C1 segment of cervical spinal cord (tissue), 14 donors: ENCODE data around the gene CLIC1.

ENCODE experiments used
- DNase-seq, 14 donors: peaks; one replicate each; lab custom pipeline; 2025; lab: John Stamatoyannopoulos, UW

Gene CLIC1

DNA sequence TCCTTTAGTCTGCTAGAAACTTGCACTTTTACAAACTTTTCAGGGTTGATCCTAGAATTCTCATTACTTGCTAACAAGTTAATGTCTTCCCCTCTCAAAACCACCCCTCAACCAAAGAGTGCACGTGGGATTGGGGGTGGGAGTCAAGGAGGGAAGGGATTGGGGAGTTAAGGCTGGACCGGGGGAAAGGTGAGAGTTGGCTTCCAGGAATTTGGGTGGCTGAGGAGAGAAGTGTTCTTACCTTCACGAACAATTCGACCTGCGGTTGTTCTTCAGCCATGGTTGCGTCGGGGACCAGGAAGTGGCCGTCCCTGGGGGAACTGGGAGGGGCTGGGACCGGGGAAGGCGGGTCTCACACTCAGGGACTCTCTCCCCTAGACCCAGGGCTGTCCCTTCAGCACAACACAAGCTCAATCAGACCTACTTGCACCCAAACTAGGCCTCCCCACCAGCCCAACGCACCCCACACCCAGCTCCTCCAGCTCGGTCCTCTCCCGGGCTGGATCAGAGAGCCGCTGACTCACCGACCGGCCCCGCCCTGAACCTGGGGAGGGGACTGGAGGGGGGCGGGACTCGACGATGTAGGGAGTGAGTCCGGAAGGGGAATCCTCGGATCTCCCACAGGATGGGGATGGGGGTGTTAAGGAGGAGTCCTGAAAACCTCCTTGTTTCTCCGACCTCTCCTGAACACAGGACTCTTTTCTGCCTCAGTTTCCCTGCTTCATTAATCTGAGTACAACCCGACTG lies at the start of gene CLIC1:
CLIC1 (minus strand) TSS at position 510 of the 747 bp plus-strand sequence; CDS start at position 280, 230 bp downstream.
- DNase-seq = peak in 8 of 14 donors; percentile 30 to 74 (median 48)

DNA sequence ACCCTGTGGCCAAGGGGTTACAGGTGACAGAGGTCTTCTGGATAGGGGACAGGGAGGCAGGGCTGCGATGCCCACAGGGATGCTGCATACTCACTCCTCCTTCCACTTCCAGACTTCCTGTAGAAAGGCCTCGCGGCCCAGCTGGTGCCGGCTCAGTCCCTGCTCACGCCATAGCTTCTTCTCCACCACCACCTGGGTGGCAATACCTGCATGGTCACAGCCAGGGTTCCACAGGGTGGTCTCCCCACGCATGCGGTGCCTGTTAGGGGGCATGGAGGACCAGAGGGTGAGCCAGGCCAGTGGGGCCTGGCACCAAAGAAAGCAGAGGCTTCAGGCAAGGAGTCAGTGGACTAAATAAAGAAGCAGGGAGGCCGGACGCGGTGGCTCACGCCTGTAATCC lies 49.1 kb upstream of the CLIC1 start:
- no peak for DNase-seq

DNA sequence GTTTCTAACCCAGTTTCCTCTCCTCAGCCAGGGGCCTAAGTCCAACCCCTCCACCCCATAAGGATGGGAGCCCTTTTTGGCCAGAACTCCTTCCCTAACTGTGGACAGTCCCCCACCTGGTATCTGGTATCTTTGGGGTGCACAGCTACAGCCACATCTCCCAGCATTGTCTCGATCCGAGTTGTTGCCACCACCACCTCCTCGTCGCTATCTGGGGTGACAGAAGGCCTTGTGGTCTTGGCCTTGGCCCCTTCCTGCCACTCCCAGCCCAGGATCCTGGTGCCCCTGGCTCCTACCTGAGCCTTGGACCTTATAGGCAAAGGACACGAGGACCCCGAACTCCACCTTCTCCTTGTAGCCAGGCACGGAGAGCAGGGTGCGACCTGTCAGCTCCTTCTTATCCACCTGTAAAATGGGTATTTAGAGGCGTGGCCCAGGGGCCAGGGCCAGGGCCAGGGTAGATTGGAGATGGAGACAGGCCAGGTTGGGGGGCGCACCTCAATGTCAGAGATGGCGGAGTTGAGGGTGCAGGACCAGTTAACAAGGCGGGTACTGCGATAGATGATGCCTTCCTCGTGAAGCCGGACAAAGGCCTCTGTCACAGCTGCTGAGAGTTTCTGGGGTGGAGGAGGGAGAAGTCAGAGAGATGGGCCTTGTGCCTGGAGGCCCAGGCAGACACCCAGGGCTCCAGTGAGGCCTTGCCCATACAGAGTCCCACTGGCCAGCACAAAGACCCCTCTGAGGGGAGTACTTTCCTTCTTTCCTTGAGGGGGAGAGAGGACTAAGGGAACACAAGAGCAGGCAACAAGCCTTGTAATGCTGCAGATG lies 48.0 kb upstream of the CLIC1 start:
- peak in 2 of 14 donors; percentile 27 to 35 for DNase-seq

DNA sequence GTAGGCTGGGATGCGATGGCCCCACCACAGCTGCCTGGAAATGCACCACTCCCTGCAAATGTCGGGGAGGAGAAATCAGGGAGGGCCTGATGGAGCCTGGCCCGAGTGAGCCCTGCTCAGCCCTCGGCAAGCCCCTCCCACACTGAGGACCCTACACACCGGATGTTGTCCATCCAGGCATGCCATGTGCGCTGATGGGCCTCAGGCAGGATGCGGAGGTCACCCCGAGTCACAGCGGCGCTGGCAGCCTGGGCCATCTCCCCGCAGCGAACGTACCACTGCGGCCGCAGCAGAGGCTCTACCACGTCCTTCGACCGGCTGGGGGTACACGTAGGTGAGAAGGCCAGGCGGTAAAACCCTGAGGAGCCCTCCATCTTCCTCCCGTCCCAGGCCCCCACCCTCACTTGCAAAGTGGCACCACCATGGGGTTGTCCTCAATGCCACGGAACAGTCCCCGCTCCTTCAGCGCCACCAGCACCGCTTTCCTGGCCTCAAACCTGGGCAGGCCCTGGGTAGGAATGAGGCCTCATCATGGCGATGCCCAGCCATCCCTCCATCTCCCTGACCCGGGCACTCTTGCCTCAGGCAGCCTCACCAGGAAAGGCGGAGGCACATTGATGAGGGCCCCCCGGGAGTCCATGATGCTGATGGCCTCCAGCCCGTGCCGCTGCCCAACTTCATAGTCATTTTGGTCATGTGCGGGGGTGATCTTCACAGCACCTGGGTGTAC lies 46.0 kb upstream of the CLIC1 start:
- DNase-seq = no peak

DNA sequence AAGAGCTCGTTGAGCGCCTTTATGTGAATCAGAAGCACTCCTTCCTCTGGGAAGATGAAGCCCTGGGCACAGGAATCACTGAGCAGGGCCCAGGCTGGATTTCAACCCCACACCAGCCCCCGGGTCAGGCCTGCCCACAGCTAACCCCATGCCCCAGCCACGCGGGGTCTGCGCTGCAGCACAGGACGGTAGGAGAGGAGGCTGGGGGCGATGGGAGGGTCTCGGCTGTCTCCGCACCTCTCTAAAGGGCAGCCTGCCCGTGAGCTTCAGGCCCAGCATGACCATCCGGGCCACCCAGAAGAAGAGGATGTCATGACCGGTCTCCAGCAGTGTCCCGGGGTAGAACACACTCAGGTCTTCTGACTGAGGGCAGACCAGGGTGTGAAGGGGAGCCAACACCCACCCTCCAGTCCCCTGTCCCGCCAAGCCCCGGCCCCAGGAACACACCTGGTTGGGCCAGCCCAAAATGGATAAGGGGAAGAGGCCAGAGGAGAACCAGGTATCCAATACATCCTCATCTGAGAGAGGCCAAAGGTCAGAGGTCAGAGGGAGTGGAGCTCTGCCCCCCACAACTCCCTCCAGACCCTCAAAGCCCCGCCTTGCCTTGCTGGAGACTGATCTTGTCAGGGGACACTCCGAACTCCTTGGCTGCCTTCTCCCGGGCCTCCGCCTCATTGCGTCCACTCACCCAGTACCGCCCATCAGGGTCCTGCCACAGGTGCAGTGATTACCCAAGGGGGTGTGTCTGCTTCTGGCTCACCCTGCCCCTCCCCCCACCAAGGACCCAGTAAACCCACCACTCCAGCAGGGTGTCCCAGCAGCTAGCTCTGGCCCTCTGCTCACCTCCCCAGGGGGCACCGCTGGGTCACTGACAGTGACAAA lies 45.2 kb upstream of the CLIC1 start:
- DNase-seq = no peak

DNA sequence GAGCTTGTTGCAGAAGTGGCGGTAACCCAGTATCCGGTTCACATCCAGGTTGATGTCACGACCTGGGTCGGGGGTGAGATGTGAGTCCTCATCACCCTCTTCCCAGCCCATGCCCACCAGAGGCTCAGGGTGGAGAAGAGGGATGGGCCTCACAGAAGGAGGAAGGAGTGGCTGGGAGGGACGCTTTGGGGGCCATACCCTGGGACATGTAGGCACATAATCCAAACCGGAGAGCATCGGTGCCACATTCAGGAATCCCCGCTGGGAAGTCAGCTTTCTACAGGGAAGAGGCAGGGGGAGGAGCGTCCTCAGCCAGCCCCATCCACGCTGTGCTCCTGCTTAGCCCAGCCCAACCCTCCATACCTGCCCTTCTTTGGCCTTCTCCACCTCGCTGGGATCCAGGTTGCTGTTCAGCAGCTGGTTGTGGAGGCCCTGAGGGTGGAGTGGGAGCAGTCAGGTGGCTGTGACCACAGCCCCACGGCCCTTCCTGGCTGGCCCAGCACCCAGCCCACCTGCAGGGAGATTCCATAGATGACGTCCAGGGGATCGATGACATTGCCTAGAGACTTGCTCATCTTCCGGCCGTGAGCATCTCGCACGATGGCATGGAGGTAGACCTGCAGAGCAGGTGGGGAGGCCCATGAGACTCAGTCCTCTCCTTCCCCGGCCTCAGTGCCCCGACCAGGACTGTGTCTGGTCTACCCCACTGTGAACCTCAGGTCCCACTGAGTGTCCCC lies 44.3 kb upstream of the CLIC1 start:
- no peak for DNase-seq

DNA sequence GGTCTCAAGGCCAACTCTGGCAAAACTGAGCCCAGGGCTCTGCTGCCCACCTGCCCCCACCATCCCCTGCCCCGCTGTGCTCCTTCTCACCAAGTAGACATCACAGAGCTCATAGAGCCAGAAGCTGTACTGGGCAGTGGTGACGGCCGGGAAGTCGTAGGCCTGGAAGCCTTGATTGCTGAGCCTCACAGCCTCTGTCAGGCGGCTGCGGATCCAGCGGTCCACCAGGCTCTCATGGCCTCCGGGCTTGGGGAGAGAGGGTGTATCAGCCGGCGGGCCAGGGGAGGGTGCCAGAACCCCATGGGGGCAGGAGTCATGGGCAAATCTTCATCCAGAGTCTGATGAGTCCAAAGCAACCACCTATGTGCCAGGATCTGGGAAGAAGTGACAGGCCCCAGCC lies 43.6 kb upstream of the CLIC1 start:
- DNase-seq = no peak

DNA sequence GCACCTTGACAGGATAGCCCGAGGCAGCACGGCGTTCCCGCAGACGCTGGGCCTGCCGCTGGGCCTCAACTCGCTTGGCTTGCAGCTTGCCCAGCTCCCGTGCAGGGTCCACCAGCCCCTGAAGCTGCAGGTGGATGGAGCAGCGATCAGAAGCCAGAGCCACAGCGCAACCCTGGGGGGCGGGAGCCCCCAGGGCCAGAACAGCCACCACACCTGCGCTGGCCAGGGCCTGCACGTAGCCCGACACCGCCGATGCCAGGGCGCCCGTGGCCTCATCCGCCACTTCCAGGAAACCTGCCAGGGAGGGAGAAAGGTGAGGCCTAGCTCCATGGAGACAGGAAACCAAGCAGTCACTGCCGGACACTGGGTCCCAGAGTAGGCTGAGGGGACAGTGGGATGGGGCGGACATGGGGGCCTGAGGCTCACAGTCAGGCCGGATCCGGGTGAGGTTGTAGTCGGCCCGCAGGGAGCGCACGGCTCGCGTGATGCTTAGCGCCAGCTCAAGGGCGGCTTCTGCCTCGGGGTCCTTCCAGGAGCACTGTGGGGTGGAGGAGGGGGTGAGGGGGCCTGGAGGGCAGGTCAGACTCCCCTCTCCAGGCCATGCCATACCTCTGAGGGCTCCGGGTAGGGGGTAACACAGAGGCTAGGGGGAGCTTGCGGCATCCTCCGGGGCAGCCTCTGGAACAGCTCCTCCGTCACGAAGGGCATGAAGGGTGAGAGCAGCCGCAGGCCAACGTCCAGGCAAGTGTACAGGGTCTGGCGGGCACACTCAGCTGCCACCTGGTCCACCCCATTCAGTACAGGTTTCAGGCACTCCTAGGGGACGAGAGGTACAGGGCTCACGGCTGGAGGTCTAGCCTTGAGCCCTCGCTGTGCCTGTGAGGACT lies 42.9 kb upstream of the CLIC1 start:
- no peak for DNase-seq

DNA sequence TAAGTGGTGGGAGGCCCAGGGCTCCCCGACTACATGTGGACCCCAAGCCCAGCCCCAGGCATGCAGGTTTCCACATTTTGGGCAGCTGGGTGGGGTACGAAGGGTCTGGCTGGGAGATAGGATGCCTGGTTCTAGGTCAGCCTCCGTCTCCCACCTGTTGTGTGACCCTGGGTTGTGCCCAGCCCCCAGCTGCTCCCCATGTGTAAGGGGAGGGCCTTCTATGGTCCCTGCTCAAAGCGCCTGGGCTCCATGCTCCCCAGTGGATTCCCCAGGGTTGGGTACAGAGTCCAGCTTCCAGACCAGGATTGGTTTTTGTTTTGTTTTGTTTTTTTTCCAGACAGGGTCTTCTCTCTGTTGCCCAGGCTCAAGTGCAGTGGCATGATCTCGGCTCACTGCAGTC lies 41.9 kb upstream of the CLIC1 start:
- DNase-seq = no peak

DNA sequence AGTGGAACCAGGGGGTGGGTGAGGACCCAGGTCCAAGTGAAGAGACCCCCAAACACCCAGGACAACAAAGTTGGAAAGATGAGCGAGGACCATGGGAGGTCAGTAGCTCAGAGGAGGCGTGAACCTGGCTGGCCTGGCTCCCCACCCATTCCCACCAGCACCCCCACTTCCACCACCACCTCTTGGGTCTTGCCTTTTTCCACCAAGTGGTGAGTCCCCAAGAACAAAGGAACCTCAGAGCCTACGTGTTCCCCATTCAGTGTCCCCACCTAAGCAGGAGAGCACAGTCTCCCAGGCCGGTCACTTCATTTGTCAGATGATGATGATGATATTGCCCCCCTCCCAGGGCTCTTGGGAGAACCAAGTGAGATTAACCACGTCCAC lies 41.3 kb upstream of the CLIC1 start:
- DNase-seq = no peak

DNA sequence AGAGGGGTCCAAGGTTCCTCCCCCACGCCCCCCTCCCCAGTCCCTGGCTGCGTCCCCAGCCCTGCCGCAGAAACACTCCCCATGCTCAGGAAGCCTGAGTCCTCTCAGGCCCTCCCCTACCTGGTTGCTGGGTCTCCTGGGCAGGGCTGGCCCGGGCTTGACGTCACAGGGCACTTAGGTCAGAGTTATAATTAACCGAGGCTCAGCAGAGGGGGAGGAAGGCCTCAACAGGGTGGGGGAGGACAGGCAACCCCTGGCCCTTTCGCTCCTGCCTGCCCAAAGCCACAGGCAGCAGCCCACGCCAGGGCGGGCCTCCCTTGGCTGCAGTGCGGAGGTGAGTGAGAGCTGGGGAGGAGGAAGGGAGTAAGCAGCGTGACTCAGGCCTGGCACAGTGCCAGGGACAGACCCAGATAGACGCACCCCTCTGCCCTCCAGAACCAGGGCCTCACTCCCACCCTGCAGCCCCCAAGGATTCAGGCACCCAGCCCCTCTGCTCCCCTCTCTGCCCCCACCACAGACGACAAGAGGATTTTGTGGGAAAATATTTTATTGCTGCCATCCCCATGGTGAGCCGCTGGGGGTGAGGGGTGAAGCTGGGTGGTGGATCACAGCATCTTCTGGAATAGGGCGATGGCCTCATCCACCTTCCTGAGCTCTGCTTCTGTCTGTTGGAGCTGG lies 40.8 kb upstream of the CLIC1 start, which contains the start of gene VWA7:
VWA7 (minus strand) TSS at position 340 of the 678 bp plus-strand sequence. CDS start 549 bp downstream, outside the sequence.
- DNase-seq = peak in 1 of 14 donors; percentile 60

DNA sequence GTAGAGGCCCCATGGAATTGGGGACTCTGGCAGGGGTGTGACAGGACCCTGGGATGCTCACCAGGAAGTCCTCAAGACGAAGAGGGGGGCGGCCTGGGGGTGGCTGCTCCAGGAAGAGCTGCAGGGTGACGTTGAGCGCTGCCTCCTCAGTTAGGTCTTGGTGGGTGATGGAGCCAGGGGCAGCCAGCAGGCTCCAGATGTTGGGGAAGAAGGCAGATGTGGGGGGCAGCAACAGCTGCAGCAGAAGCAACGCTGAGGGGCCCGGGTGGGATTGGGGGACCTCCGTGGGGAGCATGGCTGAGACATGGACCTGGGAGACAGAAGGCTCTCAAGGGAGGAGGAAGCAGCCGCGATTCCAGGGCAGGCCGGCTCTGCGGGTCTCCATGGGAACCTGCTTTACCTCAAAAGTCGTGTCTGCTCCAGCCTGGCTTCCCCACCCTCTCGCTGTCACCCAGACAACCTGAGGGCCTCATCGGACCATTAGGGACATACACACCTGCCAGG lies 40.2 kb upstream of the CLIC1 start:
- DNase-seq = peak in 1 of 14 donors; percentile 60

DNA sequence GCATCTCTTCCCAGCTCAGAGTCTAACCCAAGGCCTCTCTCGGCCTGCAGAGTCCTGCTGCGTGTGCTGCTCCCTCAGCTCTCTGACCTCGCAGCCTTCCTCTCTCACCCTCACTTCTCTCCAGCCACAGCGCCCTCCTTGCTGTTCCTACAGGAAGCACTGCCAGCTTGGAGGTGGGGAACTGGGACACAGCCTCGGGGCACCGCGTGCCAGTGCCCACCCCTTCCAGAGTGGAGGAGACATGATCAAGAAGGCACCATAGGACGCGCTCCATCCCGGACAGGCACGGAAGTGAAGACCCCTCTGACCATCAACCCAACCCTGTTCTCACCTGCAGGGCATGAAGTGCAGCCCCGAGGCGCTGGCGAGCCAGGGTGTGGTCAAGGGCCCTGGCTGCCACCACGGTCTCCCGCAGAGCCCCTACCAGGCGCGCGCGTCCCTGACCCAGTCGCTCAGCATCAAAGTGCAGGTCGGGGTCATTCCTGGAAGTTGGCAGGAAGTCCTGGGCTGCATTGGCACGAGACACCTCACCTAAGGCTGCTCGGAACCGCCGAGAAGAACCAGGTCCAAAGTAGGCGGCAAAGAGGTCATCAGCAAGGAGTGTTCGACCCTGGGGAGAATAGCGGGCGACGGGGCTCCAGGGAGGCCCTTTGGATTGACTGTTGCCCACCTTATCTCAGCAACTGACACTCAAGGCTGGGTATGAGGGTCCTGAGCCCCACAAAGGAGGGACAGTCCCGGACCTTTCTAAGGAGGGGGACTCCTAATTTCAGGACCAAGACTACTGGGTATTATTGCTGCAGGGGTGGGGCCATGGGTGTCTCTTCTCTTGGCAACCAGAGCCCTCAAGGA lies 39.5 kb upstream of the CLIC1 start:
- no peak for DNase-seq

DNA sequence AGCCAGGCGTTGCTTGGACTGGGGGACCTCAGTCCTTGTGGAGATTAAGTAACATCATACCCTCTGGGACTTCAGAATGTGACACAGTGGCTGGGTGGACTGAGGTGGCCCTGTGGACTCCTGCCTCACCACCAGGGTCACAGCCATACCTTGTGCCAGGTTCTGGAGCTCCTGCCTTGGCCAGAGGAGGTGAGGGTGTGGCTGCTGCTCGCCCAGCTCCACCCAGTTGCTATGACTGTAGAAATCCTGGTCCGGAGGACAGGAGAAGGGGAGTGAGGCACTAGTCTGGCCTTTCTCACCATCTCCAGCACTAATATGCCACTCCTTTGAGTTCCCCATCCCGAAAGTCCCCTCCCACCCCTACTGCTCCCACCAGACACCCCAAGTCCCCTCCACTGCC lies 38.9 kb upstream of the CLIC1 start:
- no peak for DNase-seq

DNA sequence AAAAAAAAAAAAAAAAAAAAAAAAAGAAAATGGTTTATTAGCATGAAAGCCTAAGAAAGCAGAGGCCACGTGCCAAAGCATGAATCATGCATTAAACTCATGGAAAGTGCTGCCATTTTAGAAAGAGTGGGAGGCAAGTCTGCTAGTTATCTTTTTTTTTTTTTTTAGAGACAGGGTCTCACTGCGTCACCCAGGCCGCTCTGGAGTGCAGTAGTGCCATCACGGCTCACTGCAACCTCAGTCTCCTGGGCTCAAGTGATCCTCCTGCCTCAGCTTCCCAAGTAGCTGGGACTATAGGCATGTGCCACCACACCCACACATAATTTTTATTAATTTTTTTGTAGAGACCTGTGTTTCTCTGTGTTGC lies 35.6 kb upstream of the CLIC1 start:
- no peak for DNase-seq

DNA sequence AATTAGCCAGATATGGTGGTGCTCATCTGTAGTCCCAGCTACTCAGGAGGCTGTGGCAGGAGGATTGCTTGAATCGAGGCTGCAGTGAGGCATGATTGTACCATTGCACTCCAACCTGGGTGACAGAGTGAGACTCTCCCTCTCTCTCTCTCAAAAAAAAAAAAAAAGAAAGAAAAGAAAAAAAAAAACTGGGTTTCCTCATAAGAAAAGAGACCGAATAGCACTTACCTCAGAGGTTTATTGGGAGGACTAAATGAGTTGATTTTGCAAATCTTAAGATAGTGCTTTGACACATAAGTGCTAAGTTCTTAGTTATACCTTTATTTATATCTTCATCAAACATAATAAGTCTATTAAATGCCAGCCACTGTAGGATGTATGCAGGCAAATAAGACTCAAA lies 34.5 kb upstream of the CLIC1 start:
- DNase-seq = no peak

DNA sequence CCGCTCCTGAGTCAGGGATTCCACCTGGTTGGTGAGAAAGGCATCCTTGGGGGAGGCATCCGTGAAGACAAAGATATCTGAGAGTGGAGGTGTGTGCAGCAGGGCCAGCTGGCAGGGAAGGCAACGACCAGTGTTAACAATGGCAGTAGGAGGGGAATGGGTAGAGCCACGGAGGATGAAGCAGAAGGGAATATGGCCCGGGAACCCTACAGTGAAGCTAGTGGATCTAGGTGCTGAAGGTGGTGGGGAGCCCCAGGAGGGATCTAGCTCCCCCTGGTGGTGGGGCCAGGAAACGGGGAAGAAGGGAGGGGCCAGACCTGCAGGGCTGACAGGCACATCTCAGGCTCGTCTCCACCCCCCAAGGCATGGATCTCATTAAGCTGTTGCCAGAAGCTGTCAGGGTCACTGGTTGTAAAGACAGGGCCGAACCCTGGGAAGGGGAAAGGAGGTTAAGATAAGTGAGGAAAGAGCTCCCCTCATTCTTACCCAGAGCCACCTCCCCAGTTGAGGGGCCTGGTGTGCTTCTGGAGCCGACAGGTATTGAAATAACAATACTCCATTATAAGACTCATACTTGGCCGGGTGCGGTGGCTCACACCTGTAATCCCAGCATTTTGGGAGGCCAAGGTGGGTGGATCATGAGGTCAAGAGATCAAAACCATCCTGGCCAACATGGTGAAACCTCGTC lies 33.5 kb upstream of the CLIC1 start:
- peak in 1 of 14 donors; percentile 17 for DNase-seq
